Tibial artery (tissue), 4 donors: ENCODE data around the gene AP3B1.

Experiments used
- DNase-seq, 2 donors: peaks; one replicate each; pipeline ENCODE4 v3.0.0-alpha.2; 2019
- H3K27ac ChIP-seq, 2 donors: fragments of 200-600 bp; sonication (generic) in 1 of 2; 1 replicate in 1 of 2; 2 replicates in 1 of 2; pipeline ENCODE4 v1.5.1; 2018 to 2019; ENCODE audit warnings: mild to moderate bottlenecking in 1 of 2
- H3K27me3 ChIP-seq, 2 donors: fragments of 200-600 bp; sonication (generic) in 1 of 2; one replicate each; pipeline versions ENCODE4 v1.5.1 to v1.6.0; 2016 to 2019
- H3K36me3 ChIP-seq, 3 donors: fragments of 200-600 bp; sonication (generic) in 2 of 3; one replicate each; pipeline ENCODE4 v1.5.1; 2016 to 2019; ENCODE audit warnings: mild to moderate bottlenecking in 2 of 3
- H3K4me1 ChIP-seq, 4 donors: fragments of 200-600 bp; sonication (generic) in 2 of 4; 1 replicate in 3 of 4; 2 replicates in 1 of 4; pipeline ENCODE4 v1.5.1; 2016 to 2019
- H3K4me3 ChIP-seq, 2 donors: fragments of 200-600 bp; sonication (generic) in 1 of 2; 1 replicate in 1 of 2; 2 replicates in 1 of 2; pipeline ENCODE4 v1.5.1; 2018 to 2019; ENCODE audit warnings: mild to moderate bottlenecking in 2 of 2
- H3K9me3 ChIP-seq, 3 donors: fragments of 200-600 bp; sonication (generic) in 1 of 3; one replicate each; pipeline ENCODE4 v1.5.1; 2016 to 2019
- intact Hi-C: fragments of 100-400 bp; cut with DNase I; formaldehyde crosslinking; loops from one replicate; pipeline ENCODE4 v1.15.0; 2023; ENCODE audit warnings: low total_unique reads
- TF ChIP-seq, protein P1 (sequence below), 2 experiments: fragments of 200-600 bp in 1 of 2; fragments of 450-650 bp in 1 of 2; IDR thresholded peaks; one replicate each; pipeline ENCODE4 v1.5.1; 2017 to 2019; ENCODE audit warnings: antibody characterized with exemption in 2 of 2, mild to moderate bottlenecking in 1 of 2, moderate library complexity in 1 of 2

The AP3B1 gene

DNA sequence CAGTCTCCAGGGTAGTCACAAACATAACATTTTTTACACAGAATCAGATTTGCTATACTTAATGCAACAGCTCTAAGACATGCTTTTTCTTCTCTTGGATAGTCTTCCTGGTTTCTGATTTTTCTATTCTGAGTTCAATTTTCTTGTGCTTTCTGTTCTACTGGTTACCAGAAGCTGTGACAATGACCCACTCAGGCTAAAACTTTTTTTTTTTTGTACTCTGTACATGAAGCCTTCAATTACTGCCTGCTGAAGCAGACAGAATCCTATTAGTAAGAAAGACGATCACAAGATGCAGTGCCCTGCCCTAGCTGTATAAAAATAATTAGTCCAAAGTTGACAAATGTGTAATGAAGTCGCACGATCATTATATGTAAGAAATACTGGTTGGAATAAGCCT lies 287.3 kb downstream of the AP3B1 start:
- Histone ChIP-seq H3K9me3 (no peaks in the 10 kb centered on the region), H3K36me3 (peaks cover 0 to 6% (median 5%) of the 10 kb centered on the region in 3 donors), H3K27ac (no peak overlapping the region), H3K4me3 (no peak overlapping the region), H3K4me1 (peaks cover 0 to 21% (median 3%) of the 10 kb centered on the region in 4 donors), H3K27me3 (no peaks in the 10 kb centered on the region)
- DNase-seq: no peak
- intact Hi-C loops: no loop called here
- TF ChIP-seq, protein P1, sequence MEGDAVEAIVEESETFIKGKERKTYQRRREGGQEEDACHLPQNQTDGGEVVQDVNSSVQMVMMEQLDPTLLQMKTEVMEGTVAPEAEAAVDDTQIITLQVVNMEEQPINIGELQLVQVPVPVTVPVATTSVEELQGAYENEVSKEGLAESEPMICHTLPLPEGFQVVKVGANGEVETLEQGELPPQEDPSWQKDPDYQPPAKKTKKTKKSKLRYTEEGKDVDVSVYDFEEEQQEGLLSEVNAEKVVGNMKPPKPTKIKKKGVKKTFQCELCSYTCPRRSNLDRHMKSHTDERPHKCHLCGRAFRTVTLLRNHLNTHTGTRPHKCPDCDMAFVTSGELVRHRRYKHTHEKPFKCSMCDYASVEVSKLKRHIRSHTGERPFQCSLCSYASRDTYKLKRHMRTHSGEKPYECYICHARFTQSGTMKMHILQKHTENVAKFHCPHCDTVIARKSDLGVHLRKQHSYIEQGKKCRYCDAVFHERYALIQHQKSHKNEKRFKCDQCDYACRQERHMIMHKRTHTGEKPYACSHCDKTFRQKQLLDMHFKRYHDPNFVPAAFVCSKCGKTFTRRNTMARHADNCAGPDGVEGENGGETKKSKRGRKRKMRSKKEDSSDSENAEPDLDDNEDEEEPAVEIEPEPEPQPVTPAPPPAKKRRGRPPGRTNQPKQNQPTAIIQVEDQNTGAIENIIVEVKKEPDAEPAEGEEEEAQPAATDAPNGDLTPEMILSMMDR (IDR thresholded peaks at IDR 0.05): no peak

DNA sequence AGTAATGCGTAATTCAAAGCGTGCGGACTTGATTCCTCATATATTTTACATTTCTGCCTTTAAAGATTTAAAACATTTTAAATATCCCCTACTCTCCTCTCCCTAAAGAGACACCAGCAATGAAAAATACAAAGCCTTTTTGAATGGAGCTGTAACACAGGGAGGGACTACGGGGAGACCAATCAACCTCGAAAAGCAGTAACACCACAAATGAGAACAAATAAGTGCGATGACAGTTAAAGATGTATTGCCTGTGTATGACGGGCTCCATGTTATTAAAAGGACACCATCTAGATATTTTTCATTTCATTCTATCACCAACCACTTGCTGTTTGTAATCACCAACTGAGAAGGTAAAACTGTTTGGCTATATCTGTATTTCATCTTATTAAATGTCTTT lies 288.0 kb downstream of the AP3B1 start:
- no peak for DNase-seq
- Histone ChIP-seq H3K27ac (no peak overlapping the region), H3K4me1 (peaks cover 0 to 21% (median 3%) of the 10 kb centered on the region in 4 donors)

DNA sequence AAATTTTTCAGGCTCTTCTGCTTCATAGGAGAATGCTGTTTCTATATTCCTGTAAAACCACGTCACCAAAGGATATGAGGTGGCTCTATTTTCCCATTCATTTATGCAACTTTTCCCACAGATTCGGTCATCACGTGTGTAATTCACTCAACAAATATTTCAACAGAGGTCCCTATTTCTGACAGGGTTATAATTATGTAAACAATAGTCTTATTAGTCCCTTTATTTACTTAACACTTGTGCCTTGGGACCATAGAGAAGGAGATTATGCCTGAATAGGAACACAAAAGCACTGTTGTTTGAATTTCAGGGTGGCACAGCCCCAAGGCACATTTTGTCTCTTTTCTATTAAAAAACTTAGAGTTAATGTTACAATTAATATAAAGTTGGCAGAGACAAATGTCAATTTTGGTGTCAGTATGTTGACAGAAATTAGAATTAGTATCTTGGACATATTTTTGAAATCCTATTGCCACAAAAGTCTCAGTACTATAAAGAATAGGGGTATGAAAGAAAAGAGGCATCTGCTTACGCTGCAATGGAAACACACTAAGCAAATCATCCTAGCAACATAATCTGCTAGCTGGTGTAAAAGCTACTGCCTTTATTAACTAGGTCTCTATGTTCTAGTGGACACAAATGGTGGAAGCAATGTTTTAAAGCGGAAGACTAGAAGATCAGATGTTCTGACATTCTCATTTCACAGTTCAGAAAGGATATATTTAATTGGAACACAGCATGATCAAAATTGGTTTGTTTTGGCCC lies 289.3 kb downstream of the AP3B1 start:
- Histone ChIP-seq H3K36me3 (peaks cover 0 to 6% (median 5%) of the 10 kb centered on the region in 3 donors), H3K9me3 (no peaks in the 10 kb centered on the region), H3K27ac (no peak overlapping the region), H3K4me1 (peaks cover 0 to 12% (median under 1%) of the 10 kb centered on the region in 4 donors), H3K27me3 (no peaks in the 10 kb centered on the region), H3K4me3 (no peak overlapping the region)
- no peak for DNase-seq
- TF ChIP-seq, protein P1 (IDR thresholded peaks at IDR 0.05): no peak
- intact Hi-C loops: no loop called here

More for the DNA sequence above, 288.0 kb downstream of the AP3B1 start:
- Histone ChIP-seq H3K36me3 (peaks cover 0 to 6% (median 5%) of the 10 kb centered on the region in 3 donors), H3K27me3 (no peaks in the 10 kb centered on the region), H3K9me3 (no peaks in the 10 kb centered on the region), H3K4me3 (no peak overlapping the region)
- TF ChIP-seq, protein P1 (IDR thresholded peaks at IDR 0.05): no peak
- intact Hi-C loops: no loop called here

DNA sequence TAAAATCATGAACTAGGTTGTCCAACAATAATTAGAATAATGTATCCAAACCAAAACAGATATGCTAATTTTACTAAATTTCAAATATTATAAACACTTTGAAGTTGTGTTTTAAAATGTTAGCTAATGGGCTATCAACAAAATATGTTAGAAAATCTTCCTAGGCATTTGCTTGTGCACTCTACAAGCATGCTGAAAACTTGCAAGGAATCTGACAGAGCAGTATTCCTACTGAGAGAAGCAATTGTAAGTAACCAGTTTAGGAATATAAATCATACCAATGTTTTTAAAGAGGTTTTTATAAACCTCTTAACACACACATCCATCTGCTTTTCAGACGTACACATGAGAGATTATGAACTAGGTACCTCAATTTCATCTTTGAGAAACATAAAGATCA lies 289.9 kb downstream of the AP3B1 start:
- Histone ChIP-seq H3K4me1 (peaks cover 0 to 5% (median 0%) of the 10 kb centered on the region in 4 donors), H3K27ac (no peak overlapping the region), H3K27me3 (no peaks in the 10 kb centered on the region), H3K9me3 (no peaks in the 10 kb centered on the region), H3K36me3 (peaks cover 0 to 10% (median 5%) of the 10 kb centered on the region in 3 donors), H3K4me3 (no peak overlapping the region)
- intact Hi-C loops: no loop called here
- TF ChIP-seq, protein P1 (IDR thresholded peaks at IDR 0.05): no peak
- DNase-seq: no peak

DNA sequence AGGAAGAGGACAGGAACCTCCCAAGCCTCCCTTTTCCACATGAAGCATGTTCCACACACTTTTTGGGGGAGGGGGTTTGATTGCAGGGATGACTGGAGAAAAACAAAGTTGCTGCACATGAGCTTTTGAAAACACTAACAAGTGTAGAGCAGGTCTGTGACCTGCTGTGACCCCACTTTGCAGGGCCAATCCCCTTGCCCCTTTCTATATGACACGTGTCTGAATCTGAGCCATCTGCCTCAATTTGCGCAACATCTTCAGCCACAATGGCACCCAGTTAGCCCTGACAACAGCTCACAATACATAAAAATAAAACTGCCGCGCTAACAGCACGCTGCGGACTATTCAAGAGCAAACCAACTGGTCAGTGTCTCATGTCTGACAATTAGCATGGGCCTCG lies 290.6 kb downstream of the AP3B1 start:
- H3K27me3 ChIP-seq: no peaks in the 10 kb centered on the region
- H3K27ac ChIP-seq: no peak overlapping the region
- DNase-seq: no peak
- no peaks in the 10 kb centered on the region for H3K9me3 ChIP-seq
- intact Hi-C loops: no loop called here
- TF ChIP-seq, protein P1 (IDR thresholded peaks at IDR 0.05): no peak
- no peaks in the 10 kb centered on the region for H3K4me1 ChIP-seq
- H3K4me3 ChIP-seq: no peak overlapping the region
- H3K36me3 ChIP-seq: peaks cover 0 to 10% (median 5%) of the 10 kb centered on the region in 3 donors
